HepG2 (cell line): Measurements from ENCODE around the gene SAPCD2. TPM values are rescaled to one million over a fixed set of nuclear protein-coding genes. Genes with fewer than 3 reads are reported as not detected.

Experiments
- AGO1 ChIP-seq: fragments of 200-400 bp; formaldehyde crosslinking; IDR thresholded peaks from 2 replicates; pipeline ENCODE4 v1.6.1; 2017; ENCODE audit warnings: mild to moderate bottlenecking, low read depth, low read length, moderate library complexity; ENCODE audit not compliant: poor library complexity, severe bottlenecking
- ATF4 ChIP-seq, 2 experiments: fragments of 450-650 bp in 1 of 2; sonication (generic) in 1 of 2; formaldehyde crosslinking; IDR thresholded peaks; 2 replicates each; pipeline versions ENCODE4 v1.5.0 to v1.8.0; 2020 to 2022; ENCODE audit warnings: mild to moderate bottlenecking in 1 of 2, missing genetic modification reagents in 1 of 2
- CCAR2 ChIP-seq: fragments of 200-400 bp; formaldehyde crosslinking; optimal IDR thresholded peaks from 2 replicates; pipeline ENCODE3; 2018; ENCODE audit warnings: low read depth, mild to moderate bottlenecking, low read length, moderate library complexity
- CENPT ChIP-seq: sonication (generic); formaldehyde crosslinking; IDR thresholded peaks from 2 replicates; pipeline ENCODE4 v1.8.0; 2022; ENCODE audit warnings: low read depth, mild to moderate bottlenecking, moderate library complexity, missing genetic modification reagents
- DMAP1 ChIP-seq: IDR thresholded peaks from 2 replicates; pipeline ENCODE4 v1.6.1; 2016
- EHMT2 ChIP-seq: fragments of 200-600 bp; sonication (generic); IDR thresholded peaks from 2 replicates; pipeline ENCODE4 v1.7.0; 2017; ENCODE audit warnings: antibody characterized with exemption, low read depth, low read length, borderline replicate concordance
- MATR3 ChIP-seq: sonication (generic); formaldehyde crosslinking; IDR thresholded peaks from 2 replicates; pipeline ENCODE4 v1.4.0; 2020; ENCODE audit warnings: missing genetic modification reagents
- MXD4 ChIP-seq: IDR thresholded peaks from 2 replicates; pipeline ENCODE4 v1.6.1; 2016; ENCODE audit warnings: mild to moderate bottlenecking, missing biosample characterization, missing genetic modification reagents
- NCOA1 ChIP-seq: sonication (generic); formaldehyde crosslinking; IDR thresholded peaks from 2 replicates; pipeline ENCODE4 v1.9.0; 2021; ENCODE audit warnings: missing genetic modification reagents
- PAX8 ChIP-seq: sonication (generic); formaldehyde crosslinking; IDR thresholded peaks from 2 replicates; pipeline ENCODE4 v1.8.0; 2022; ENCODE audit warnings: mild to moderate bottlenecking, missing genetic modification reagents, borderline replicate concordance
- RCOR2 ChIP-seq: IDR thresholded peaks from 2 replicates; pipeline ENCODE4 v1.6.1; 2016; ENCODE audit warnings: missing biosample characterization, missing genetic modification reagents
- SYNCRIP ChIP-seq: fragments of 200-400 bp; formaldehyde crosslinking; IDR thresholded peaks from 2 replicates; pipeline ENCODE4 v1.6.1; 2018; ENCODE audit warnings: mild to moderate bottlenecking, low read depth, low read length; ENCODE audit not compliant: insufficient read depth
- TBX2 ChIP-seq: sonication (generic); formaldehyde crosslinking; IDR thresholded peaks from 2 replicates; pipeline ENCODE4 v1.5.0; 2020; ENCODE audit warnings: missing genetic modification reagents, mild to moderate bottlenecking, borderline replicate concordance
- TOE1 ChIP-seq: sonication (generic); formaldehyde crosslinking; IDR thresholded peaks from 2 replicates; pipeline ENCODE4 v1.4.0; 2020; ENCODE audit warnings: mild to moderate bottlenecking, missing genetic modification reagents
- ZFP82 ChIP-seq: sonication (generic); formaldehyde crosslinking; IDR thresholded peaks from 2 replicates; pipeline ENCODE4 v1.5.1; 2020; ENCODE audit warnings: mild to moderate bottlenecking, missing genetic modification reagents, borderline replicate concordance
- ZKSCAN5 ChIP-seq: sonication (generic); formaldehyde crosslinking; IDR thresholded peaks from 2 replicates; pipeline ENCODE4 v1.5.1; 2020; ENCODE audit warnings: mild to moderate bottlenecking, missing genetic modification reagents
- ZNF138 ChIP-seq: sonication (generic); formaldehyde crosslinking; IDR thresholded peaks from 2 replicates; pipeline ENCODE4 v1.5.0; 2020; ENCODE audit warnings: mild to moderate bottlenecking, low read depth, missing genetic modification reagents
- ZNF160 ChIP-seq: sonication (generic); formaldehyde crosslinking; IDR thresholded peaks from 2 replicates; pipeline ENCODE4 v1.8.0; 2022; ENCODE audit warnings: mild to moderate bottlenecking, inconsistent platforms, missing genetic modification reagents
- ZNF230 ChIP-seq: sonication (generic); formaldehyde crosslinking; IDR thresholded peaks from 2 replicates; pipeline ENCODE4 v1.4.0; 2020; ENCODE audit warnings: mild to moderate bottlenecking, missing genetic modification reagents
- ZNF761 ChIP-seq: sonication (generic); formaldehyde crosslinking; conservative IDR thresholded peaks from 2 replicates; pipeline ENCODE4 v1.4.0; 2020; ENCODE audit warnings: mild to moderate bottlenecking, missing genetic modification reagents
- polyA plus RNA-seq, 8 experiments: library from polyadenylated mRNA; depleted of rRNA in 3 of 8; stranded (reverse) in 7 of 8; unstranded in 1 of 8; fragments of >200 nt; fragmentation: Illumina TruSeq in 4 of 8; extraction: Trizol in 4 of 8; gene quantifications; 2 replicates each; pipeline versions ENCODE4 v1.2.1 to v1.2.3, GENCODE V29; 2011 to 2016; ENCODE audit warnings: low read depth in 4 of 8, missing spikeins in 1 of 8, mixed read lengths in 1 of 8; ENCODE audit not compliant: insufficient read depth in 1 of 8
- total RNA-seq, 5 experiments: library from RNA; depleted of rRNA; stranded (reverse); fragments of >200 nt; fragmentation: Illumina TruSeq; extraction: Trizol; gene quantifications; 2 replicates each; pipeline ENCODE4 v1.2.3, GENCODE V29; 2016; ENCODE audit warnings: low read depth in 1 of 5
- TF ChIP-seq, protein P1 (sequence below): sonication (generic); formaldehyde crosslinking; IDR thresholded peaks from 2 replicates; pipeline ENCODE4 v1.4.0; 2020; ENCODE audit warnings: missing genetic modification reagents, mild to moderate bottlenecking, borderline replicate concordance
- TF ChIP-seq, protein P2 (sequence below): IDR thresholded peaks from 2 replicates; pipeline ENCODE4 v1.6.1; 2016; ENCODE audit warnings: missing compliant biosample characterization, missing genetic modification reagents, borderline replicate concordance
- TF ChIP-seq, protein P3 (sequence below): IDR thresholded peaks from 2 replicates; pipeline ENCODE4 v1.6.1; 2018; ENCODE audit warnings: missing genetic modification reagents

The SAPCD2 gene
- total and polyA plus RNA-seq, 2 of the 13 experiments (the other 11 are each of a cell fraction or from before 2014, with no cell fraction given), result 21.9 to 42.8 TPM

DNA sequence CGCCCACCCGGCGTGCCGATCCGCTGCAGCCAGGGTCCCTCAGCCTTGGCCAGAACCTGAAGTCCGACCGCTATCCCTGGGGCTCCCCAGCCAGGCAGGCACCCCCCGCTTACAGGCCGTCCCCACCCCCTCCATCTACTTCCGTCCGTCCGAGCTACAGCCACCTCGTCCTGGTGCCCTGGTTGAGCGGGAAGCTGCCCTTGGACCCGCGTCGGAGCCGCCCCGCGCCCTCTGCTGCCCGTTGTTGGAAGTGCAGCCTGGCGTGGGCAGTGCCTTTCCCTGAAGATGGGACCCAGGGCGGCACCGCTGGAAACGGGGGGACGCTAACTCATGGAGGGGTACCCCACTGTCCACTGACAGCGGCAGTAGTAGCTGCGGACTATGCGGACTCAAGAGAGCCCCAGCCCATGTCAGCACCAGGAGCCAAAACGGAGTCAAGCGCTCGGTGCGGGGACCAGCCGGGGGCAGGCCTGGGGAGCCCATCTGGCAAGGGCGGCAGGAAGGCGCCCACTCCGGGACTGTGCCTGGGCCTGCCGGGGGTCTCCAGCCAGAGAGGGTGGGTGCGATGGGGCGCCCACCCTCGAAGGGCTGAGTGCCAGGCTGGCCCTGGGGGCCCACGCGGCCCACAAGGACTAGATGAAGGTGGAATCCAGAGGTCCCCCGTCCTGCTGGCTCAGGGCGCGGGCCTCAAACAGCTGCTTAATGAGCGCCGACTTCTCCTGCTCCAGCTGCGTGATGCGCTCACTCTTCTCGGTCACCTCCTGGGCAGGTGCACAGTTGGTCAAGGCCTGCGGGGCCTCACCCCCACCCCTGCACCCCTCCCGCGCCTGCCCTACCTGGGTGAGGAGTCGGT, 6.1 kb downstream of the SAPCD2 start (continued):
- TF ChIP-seq ATF4 (CRISPR knock-in tag; IDR thresholded peaks at IDR 0.05), result no peak
- peak; percentile 56 for TF ChIP-seq AGO1
- TF ChIP-seq, protein P1, sequence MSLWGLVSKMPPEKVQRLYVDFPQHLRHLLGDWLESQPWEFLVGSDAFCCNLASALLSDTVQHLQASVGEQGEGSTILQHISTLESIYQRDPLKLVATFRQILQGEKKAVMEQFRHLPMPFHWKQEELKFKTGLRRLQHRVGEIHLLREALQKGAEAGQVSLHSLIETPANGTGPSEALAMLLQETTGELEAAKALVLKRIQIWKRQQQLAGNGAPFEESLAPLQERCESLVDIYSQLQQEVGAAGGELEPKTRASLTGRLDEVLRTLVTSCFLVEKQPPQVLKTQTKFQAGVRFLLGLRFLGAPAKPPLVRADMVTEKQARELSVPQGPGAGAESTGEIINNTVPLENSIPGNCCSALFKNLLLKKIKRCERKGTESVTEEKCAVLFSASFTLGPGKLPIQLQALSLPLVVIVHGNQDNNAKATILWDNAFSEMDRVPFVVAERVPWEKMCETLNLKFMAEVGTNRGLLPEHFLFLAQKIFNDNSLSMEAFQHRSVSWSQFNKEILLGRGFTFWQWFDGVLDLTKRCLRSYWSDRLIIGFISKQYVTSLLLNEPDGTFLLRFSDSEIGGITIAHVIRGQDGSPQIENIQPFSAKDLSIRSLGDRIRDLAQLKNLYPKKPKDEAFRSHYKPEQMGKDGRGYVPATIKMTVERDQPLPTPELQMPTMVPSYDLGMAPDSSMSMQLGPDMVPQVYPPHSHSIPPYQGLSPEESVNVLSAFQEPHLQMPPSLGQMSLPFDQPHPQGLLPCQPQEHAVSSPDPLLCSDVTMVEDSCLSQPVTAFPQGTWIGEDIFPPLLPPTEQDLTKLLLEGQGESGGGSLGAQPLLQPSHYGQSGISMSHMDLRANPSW (CRISPR knock-in tag), result no peak
- no peak for TF ChIP-seq NCOA1 (CRISPR knock-in tag)
- TF ChIP-seq ZNF230 (CRISPR knock-in tag), result no peak
- TF ChIP-seq, protein P2, sequence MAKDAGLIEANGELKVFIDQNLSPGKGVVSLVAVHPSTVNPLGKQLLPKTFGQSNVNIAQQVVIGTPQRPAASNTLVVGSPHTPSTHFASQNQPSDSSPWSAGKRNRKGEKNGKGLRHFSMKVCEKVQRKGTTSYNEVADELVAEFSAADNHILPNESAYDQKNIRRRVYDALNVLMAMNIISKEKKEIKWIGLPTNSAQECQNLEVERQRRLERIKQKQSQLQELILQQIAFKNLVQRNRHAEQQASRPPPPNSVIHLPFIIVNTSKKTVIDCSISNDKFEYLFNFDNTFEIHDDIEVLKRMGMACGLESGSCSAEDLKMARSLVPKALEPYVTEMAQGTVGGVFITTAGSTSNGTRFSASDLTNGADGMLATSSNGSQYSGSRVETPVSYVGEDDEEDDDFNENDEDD (CRISPR knock-in tag), result peak; percentile 88
- peak; percentile 59; the same call in 1 of the 2 replicates for TF ChIP-seq MXD4
- TF ChIP-seq TOE1 (CRISPR knock-in tag), result no peak
- TF ChIP-seq EHMT2, result no peak
- no peak for TF ChIP-seq ZNF138 (CRISPR knock-in tag)
- TF ChIP-seq ZNF160 (CRISPR knock-in tag), result no peak
- TF ChIP-seq CCAR2, result no peak
- no peak for TF ChIP-seq TBX2 (CRISPR knock-in tag)
- no peak for TF ChIP-seq RCOR2 (CRISPR knock-in tag)
- no peak for TF ChIP-seq SYNCRIP
- no peak for TF ChIP-seq PAX8 (CRISPR knock-in tag)
- TF ChIP-seq ZFP82 (CRISPR knock-in tag), result no peak
- no peak for TF ChIP-seq CENPT (CRISPR knock-in tag)
- no peak for TF ChIP-seq ZNF761
- TF ChIP-seq MATR3 (CRISPR knock-in tag), result no peak
- TF ChIP-seq ZKSCAN5 (CRISPR knock-in tag), result no peak
- TF ChIP-seq DMAP1, result no peak
- TF ChIP-seq, protein P3, sequence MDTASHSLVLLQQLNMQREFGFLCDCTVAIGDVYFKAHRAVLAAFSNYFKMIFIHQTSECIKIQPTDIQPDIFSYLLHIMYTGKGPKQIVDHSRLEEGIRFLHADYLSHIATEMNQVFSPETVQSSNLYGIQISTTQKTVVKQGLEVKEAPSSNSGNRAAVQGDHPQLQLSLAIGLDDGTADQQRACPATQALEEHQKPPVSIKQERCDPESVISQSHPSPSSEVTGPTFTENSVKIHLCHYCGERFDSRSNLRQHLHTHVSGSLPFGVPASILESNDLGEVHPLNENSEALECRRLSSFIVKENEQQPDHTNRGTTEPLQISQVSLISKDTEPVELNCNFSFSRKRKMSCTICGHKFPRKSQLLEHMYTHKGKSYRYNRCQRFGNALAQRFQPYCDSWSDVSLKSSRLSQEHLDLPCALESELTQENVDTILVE (CRISPR knock-in tag), result 0 out of 2 replicates have a peak, but pooled peaks have one; percentile 32
